Effector CD4-positive, alpha-beta T cell (primary cell): ENCODE results near the gene FOSL2.

Experiments used
- DNase-seq: peaks from one replicate; pipeline ENCODE4 v3.0.0-alpha.2; 2020

The FOSL2 gene

DNA sequence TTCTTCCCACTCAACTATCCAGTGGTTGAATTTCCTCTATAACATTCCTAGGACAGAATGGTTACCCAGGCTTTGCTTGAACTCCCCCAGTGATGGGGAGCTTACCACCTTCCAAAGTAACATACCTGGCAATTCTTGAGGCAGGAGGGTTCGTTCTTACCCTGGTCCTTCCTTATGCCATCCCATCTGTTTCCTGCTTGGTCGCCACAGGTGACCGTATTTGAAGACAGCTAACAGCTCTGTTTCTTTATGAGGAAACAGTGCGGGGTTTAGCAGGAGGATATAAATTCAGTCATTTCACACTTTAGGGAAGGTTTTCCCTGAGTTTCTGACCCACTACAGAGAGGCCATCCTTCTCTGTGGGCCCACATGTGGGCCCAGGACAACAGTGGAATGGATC lies 42.6 kb downstream of the FOSL2 start:
- no peak for DNase-seq

GRCh38 chr2:28435814-28436351 lies 43.2 kb downstream of the FOSL2 start:
- DNase-seq = no peak

- DNase-seq = no peak
These were observed 43.9 kb downstream of the FOSL2 start for GRCh38 chr2:28436525-28437051.

DNA sequence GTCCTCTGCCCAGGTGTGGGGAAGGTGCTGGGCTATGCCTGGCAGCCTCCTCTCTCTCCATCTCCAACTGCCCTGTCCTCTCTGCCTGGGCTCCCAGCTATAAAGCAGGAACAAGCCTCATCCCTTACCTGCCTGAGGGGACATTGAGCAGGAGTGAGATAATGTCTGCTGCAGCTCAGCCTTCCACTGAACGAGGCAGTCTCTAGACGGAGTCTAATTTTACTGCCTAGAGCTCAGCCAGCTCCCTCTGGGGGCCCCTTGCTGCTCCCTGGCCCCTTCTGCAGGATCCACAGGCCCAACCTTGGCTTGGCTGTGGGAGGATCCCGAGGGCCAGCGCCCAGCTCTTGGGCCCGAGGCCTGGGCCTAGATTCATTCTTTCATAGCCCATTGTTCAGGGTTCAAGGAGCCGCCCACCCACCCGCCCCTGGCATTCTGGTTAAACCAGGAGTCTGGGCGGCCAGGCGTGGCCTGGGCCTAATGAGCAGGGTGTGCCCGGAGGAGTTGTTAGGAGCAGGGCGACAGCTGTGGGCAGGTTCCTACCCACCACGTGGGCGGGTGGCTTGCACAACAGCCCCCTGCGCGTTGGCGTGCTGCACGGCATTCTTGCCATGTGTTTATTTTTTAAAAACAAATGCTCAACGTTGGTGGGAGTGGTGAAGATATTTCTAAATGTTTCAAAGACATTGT lies 44.6 kb downstream of the FOSL2 start:
- DNase-seq = no peak

- DNase-seq = no peak
These were observed 45.3 kb downstream of the FOSL2 start for GRCh38 chr2:28437918-28438317.

- no peak for DNase-seq
These were observed 45.9 kb downstream of the FOSL2 start for GRCh38 chr2:28438532-28439063.

DNA sequence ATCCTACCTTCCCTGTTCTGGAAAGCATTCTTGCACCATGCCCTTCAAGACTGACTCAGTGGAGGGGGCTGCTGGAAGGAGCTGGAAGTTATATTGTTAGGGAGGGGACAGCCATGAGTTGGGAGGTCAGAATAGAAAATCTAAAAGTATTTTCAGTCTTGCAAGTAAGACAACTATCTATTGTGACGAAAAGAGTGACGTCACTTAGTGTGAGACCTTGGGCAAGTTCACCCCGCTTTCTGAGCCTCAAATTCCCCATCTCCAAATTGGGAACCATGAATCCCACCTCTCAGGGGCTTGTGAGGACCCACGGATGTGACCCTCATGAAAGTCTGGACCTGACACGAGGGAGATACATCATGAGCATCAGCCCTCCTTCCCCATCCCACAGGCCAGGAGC lies 46.5 kb downstream of the FOSL2 start:
- DNase-seq = no peak

DNA sequence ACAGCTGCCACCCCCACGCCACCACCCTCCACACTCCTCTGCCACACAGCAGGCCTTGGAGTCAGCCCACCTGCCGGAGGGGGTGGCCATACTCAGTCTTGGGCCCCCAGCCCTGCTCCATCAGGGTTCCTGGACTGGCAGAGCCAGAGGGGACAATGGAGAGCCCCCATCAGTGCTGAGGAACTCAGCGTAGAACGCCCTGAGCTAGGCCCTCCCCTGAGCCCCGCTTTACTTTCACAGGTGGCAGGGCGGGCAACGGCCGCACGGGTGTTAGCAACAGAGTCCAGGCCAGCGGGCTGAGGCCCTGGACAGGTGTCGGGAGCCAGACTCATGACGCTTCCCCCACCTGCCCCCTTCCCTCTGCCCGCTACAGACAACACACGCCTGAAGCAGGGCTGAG lies 47.1 kb downstream of the FOSL2 start:
- DNase-seq = no peak

- DNase-seq = no peak
These were observed 49.7 kb downstream of the FOSL2 start for GRCh38 chr2:28442328-28442727.

- no peak for DNase-seq
These were observed 52.3 kb downstream of the FOSL2 start for GRCh38 chr2:28444956-28445355.

DNA sequence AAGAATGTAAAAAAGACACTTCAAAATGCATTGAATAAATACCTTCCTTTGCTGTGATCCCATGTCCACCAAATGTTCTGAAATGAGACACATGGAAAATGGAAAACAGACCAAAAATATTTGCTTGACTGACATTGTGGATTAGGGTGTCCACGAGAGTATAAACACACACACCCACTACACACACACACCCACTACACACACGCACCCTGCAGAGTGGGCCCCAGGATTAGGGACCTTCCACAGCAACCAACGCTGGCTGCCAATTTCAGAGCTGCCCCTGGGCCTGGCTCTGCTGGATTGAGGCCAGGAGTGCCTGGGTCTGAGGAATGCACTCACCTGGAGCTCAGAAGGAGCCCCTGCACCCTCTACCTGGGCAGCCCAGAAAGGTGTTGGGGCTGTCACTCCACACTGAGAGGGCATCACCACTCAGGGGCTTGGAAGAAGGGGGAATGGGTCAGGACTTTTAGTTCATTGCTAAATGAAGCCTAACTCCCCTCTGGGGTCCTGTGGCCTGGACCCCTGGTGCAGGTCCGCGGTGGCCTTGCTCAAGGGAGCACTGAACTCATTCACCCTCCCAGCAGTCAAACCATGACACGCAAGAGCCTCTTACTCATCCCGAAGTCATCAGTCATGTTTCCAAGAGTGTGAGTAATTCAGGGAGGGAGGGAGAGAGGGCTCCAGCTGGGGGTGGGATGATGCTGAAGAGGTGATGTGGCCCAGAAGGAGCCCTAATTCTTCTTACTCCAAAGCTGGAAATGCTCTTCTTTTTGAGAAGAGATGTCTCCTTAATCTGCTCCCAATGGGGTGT lies 53.0 kb downstream of the FOSL2 start:
- no peak for DNase-seq

DNA sequence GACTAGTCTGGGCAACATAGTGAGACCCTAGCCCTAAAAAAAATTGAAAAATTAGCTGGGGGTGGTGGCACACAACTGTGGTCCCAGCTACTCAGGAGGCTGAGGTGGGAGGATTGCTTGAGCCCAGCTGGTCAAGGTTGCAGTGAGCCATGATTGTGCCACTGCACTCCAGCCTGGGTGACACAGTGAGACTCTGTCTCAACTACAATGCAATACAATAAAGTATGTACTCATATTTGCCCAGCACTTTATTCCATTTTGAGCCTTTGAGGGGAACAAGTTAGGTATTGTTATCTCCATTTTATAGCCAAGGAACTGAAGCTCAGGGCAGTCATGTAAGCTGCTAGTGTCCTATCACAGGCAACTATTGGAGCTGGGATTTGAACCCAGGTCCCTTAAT lies 53.9 kb downstream of the FOSL2 start:
- no peak for DNase-seq

DNA sequence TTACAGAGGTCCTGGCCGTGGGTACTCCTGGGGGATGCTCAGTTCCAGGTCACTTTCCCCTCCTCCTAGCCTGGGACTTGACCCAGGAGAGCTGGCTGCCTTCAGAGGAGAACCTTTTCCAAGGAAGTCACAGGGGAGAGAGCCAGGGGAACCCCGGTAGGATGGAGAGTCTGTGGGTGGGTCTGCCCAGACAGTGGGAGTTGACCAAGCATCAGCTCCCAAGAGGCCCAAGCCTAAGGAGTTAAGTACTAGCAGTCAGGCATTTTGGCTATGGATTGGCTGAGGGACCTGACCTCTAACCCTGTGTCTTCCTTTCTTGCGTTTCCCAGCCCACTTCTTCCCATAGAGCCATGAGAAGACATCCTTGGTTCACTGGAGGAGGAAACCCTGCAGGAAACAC lies 54.4 kb downstream of the FOSL2 start:
- DNase-seq = no peak

DNA sequence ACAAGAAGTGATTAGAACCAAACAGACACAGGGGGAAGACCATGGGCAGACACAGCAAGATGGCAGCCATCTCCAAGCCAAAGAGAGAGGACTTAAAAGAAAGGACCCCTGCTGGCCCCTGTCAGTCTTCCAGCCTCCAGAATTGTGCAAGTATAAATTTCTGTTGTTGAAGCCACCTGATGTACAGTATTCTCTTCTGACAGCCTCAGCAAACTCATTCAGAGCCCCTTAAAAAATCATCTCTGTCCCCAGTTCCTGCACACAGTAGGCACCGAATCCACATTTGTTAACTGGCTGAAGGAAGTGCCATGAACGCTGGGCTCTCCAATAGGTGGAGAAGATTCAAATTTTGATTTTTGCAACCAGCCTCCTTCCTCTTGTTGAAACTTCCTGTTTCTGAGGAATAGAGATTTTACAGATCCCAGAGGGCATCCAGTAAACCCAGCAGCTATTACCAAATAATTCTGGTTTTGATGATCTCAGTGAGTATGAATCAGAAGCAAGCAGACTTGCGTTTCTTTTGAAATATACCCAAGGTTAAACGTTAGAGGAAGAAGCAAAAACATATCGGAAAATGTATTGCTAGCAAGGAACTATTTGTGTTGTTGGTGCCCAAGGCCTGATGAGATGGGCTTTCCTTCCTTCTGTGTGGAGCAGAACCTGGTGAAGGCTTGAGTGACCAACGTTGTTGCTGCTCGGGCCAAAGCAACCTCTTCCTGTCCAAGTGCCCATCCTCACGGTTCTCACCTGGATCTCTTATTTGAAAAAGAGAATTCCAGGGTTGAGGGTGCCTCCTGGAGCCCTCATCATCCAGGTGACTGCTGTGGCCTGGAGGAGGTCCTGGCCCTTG lies 55.5 kb downstream of the FOSL2 start:
- no peak for DNase-seq

- DNase-seq = no peak
These were observed 56.1 kb downstream of the FOSL2 start for GRCh38 chr2:28448793-28449100.

DNA sequence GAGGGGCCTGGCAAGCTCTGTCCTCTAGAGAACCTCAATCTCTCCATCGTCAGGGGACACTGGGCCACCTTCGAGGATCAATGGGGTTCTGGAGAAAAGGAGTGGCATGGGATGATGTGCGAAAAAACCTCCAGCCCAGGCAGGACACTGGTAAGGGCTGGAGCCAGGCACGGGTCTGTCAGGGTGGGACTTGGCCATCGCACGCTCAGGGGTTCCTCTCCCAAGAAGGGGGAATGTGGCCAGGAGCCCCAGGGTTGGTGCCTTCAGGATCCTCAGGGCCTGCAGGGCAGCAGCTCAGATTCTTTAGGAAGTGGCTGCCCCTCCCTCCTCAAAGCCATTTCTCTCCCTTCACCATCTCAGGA lies 56.4 kb downstream of the FOSL2 start:
- no peak for DNase-seq

GRCh38 chr2:28449488-28450395 lies 57.1 kb downstream of the FOSL2 start:
- DNase-seq = no peak

DNA sequence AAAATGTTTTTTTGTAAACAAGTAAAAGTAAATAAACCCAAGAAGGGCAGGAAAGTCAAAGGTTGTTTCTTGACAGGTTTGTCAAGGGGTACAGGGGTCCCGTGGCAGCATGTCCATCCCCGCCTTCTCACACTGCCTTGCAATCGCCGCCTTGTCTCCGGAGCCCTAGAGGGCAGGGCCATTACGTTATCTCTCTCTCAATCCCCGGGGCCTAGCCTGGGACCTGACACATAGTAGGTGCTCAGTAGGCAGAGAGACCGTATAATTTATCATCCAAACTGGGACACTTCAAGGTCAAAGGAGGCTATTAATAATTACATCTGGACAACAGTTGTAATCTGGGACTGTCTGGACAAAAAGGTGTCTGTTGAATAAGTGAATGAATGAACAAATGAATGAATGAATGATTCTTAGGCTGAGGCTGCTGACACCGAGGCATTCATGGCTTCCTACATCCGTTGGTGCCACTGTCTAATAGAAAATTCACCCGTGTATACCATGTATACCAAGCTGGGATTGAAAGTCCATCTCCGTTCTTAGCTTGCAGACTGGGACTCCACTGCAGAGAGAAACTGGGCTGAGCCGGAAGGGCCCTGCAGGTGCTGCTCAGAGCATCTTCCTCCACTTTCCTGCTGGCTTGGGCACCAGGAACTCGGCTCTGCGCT lies 58.4 kb downstream of the FOSL2 start:
- no peak for DNase-seq

DNA sequence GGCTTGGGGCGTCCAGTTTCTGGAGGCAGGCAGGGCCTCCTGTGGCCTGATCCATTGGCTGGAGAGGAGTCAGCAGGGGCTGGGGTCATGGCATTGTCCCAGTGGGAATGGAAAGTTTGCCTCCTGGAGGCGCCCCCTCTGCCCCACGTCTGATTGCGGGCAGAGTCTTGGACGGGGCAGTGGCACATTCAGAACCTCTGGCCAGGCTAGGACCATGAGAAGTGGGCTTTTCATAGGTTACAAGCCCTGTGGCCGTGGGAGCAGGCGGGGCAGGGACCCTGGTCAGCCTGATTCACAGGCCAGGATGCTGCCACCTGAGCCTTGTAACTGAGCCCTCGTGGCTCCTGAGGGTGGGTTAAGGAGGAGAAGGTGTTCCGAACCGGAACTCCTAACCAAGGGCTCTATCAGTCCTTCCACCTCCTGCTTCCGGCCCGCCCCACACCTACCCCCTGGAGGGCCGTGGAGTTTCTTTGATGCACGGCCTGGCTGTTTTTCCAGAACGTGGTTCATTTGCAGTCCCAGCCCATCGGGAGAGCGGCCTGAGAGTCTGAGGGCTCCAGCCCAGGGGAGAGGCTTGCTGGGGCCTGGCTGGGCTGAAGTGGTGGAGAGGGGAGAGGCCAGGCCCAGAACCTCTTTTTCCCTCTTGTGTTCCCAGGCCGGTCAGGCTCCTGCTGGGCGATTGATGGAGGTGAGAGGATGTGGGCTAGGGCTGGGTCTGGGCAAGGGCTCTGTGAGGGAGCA lies 59.3 kb downstream of the FOSL2 start:
- DNase-seq = no peak

DNA sequence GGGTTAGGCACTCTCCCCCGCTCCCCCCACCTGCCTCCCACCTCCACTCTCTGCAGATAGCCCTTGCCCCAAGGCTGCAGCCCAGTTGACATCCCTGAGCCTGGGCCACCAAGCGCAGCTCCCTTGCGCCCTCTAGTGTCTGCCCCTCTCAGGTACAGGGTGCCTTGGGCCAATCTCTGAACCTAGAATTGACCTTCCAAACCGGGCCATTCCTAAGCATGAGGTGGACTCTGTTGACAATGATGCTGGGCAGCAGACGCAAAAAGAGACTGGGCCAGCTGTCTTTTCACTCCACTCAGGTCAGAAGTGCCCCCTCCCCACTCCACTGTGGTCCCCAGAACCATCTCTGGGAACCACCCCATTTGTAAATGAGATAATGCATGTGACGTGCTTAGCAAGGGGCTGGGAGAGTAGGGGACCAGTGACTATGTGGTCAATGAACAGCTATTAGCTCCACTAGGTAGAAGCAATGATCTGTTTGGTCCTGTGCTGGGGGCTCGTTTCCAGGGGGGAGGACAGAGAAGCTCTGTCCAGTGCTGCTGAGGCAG lies 60.0 kb downstream of the FOSL2 start:
- peak; percentile 77 for DNase-seq
